ENCODE measurements around the gene TIAM2.
"Not testable (repeated sequence)": the region's sequence is repeated elsewhere in the genome, so short reads cannot be mapped to it uniquely, and the experiment has no call there.

The TIAM2 gene

GRCh38 chr6:155200012-155200411, 204.9 kb downstream of the TIAM2 start:
- no peak for DNase-seq (ENCODE audit: low spot score)

- DNase-seq (ENCODE audit: low spot score) = no peak
These were observed 206.5 kb downstream of the TIAM2 start for GRCh38 chr6:155201461-155202226.

GRCh38 chr6:155207223-155207622, 212.1 kb downstream of the TIAM2 start:
- no peak for DNase-seq (ENCODE audit: low spot score)

GRCh38 chr6:155212106-155212505, 217.0 kb downstream of the TIAM2 start:
- DNase-seq (ENCODE audit: low spot score) = no peak

- no peak for DNase-seq (ENCODE audit: low spot score)
These were observed 217.7 kb downstream of the TIAM2 start for GRCh38 chr6:155212616-155213380.

- DNase-seq (ENCODE audit: low spot score) = no peak
These were observed 218.7 kb downstream of the TIAM2 start for GRCh38 chr6:155213611-155214372.

- no peak for DNase-seq (ENCODE audit: low spot score)
These were observed 220.8 kb downstream of the TIAM2 start for GRCh38 chr6:155215906-155216305.

- DNase-seq (ENCODE audit: low spot score) = no peak
These were observed 221.4 kb downstream of the TIAM2 start for GRCh38 chr6:155216312-155217046.

- DNase-seq (ENCODE audit: low spot score) = not testable (repeated sequence)
These were observed 223.6 kb downstream of the TIAM2 start for GRCh38 chr6:155218711-155219110.

GRCh38 chr6:155219299-155219698, 224.2 kb downstream of the TIAM2 start:
- DNase-seq (ENCODE audit: low spot score) = no peak

- DNase-seq (ENCODE audit: low spot score) = no peak
These were observed 224.8 kb downstream of the TIAM2 start for GRCh38 chr6:155219858-155220301.

GRCh38 chr6:155221086-155221485, 226.0 kb downstream of the TIAM2 start:
- DNase-seq (ENCODE audit: low spot score) = no peak

- no peak for DNase-seq (ENCODE audit: low spot score)
These were observed 227.4 kb downstream of the TIAM2 start for GRCh38 chr6:155222506-155222905.

- DNase-seq (ENCODE audit: low spot score) = no peak
These were observed 228.7 kb downstream of the TIAM2 start for GRCh38 chr6:155223646-155224451.

GRCh38 chr6:155224618-155225017, 229.5 kb downstream of the TIAM2 start:
- no peak for DNase-seq (ENCODE audit: low spot score)

- no peak for DNase-seq (ENCODE audit: low spot score)
These were observed 231.9 kb downstream of the TIAM2 start for GRCh38 chr6:155227046-155227445.

GRCh38 chr6:155228546-155229166, 233.5 kb downstream of the TIAM2 start:
- no peak for DNase-seq (ENCODE audit: low spot score)

GRCh38 chr6:155230975-155231374, 235.9 kb downstream of the TIAM2 start:
- not testable (repeated sequence) for DNase-seq (ENCODE audit: low spot score)

GRCh38 chr6:155232848-155233247, 237.7 kb downstream of the TIAM2 start:
- no peak for DNase-seq (ENCODE audit: low spot score)

GRCh38 chr6:155234167-155234566, 239.1 kb downstream of the TIAM2 start:
- DNase-seq (ENCODE audit: low spot score) = no peak

- DNase-seq (ENCODE audit: low spot score) = no peak
These were observed 239.6 kb downstream of the TIAM2 start for GRCh38 chr6:155234687-155235086.

All from iPS-NIHi11 (cell line).